Measurements from ENCODE around the gene ENTPD6.
A peak's percentile ranks its signal among the peaks of the same experiment; 100 is the strongest.
"Not testable (repeated sequence)": the region's sequence is repeated elsewhere in the genome, so short reads cannot be mapped to it uniquely, and the experiment has no call there.

ENTPD6 gene

GRCh38 chr20:25238319-25239037, 43.0 kb downstream of the ENTPD6 start:
- H3K4me1 ChIP-seq (ENCODE audit: control insufficient read depth, insufficient read depth, low read length, poor library complexity, severe bottlenecking): peaks cover 53% of the 10 kb centered on the region
- no peaks in the 10 kb centered on the region for H3K36me3 ChIP-seq (ENCODE audit: control insufficient read depth, insufficient read depth, low read length)
- H3K4me3 ChIP-seq (ENCODE audit: extremely low read depth, insufficient read depth, low read length, poor library complexity, severe bottlenecking): no peak overlapping the region
- H3K27ac ChIP-seq (ENCODE audit: low read depth, low read length, severe bottlenecking): peak overlapping the region; percentile 84
- H3K9me3 ChIP-seq (ENCODE audit: control insufficient read depth, low read length): peaks cover 4% of the 10 kb centered on the region
- 90 to 96% methylated on average over 6 to 11 of the region's 12 CpGs for WGBS, 2 experiments (ENCODE audit: insufficient coverage in 2 of 2)

- Histone ChIP-seq H3K4me3 (ENCODE audit: extremely low read depth, insufficient read depth, low read length, poor library complexity, severe bottlenecking) (no peak overlapping the region), H3K4me1 (ENCODE audit: control insufficient read depth, insufficient read depth, low read length, poor library complexity, severe bottlenecking) (peaks cover 46% of the 10 kb centered on the region), H3K27ac (ENCODE audit: low read depth, low read length, severe bottlenecking) (no peak overlapping the region), H3K36me3 (ENCODE audit: control insufficient read depth, insufficient read depth, low read length) (no peaks in the 10 kb centered on the region), H3K9me3 (ENCODE audit: control insufficient read depth, low read length) (peaks cover 6% of the 10 kb centered on the region)
- 94 to 95% methylated on average over 15 to 16 of the region's 19 CpGs for WGBS, 2 experiments (ENCODE audit: insufficient coverage in 2 of 2)
Observed at GRCh38 chr20:25239387-25240370, 44.2 kb downstream of the ENTPD6 start.

- not testable (repeated sequence) for H3K4me3 ChIP-seq (ENCODE audit: extremely low read depth, insufficient read depth, low read length, poor library complexity, severe bottlenecking); H3K36me3 ChIP-seq (ENCODE audit: control insufficient read depth, insufficient read depth, low read length); H3K9me3 ChIP-seq (ENCODE audit: control insufficient read depth, low read length); H3K27ac ChIP-seq (ENCODE audit: low read depth, low read length, severe bottlenecking)
- peaks cover 41% of the 10 kb centered on the region for H3K4me1 ChIP-seq (ENCODE audit: control insufficient read depth, insufficient read depth, low read length, poor library complexity, severe bottlenecking)
- 32 to 49% methylated on average over 5 of the region's 9 CpGs for WGBS, 2 experiments (ENCODE audit: insufficient coverage in 2 of 2)
Observed at GRCh38 chr20:25240851-25241658, 45.5 kb downstream of the ENTPD6 start.

GRCh38 chr20:25241659-25241955, 46.1 kb downstream of the ENTPD6 start:
- H3K4me1 ChIP-seq (ENCODE audit: control insufficient read depth, insufficient read depth, low read length, poor library complexity, severe bottlenecking): peaks cover 36% of the 10 kb centered on the region
- H3K27ac ChIP-seq (ENCODE audit: low read depth, low read length, severe bottlenecking); H3K36me3 ChIP-seq (ENCODE audit: control insufficient read depth, insufficient read depth, low read length); H3K4me3 ChIP-seq (ENCODE audit: extremely low read depth, insufficient read depth, low read length, poor library complexity, severe bottlenecking); H3K9me3 ChIP-seq (ENCODE audit: control insufficient read depth, low read length): not testable (repeated sequence)
- 38% methylated on average over 3 of the region's 4 CpGs; no CpG with 5 or more reads in 1 of the 2 experiments for WGBS, 2 experiments (ENCODE audit: insufficient coverage in 2 of 2)

- Histone ChIP-seq H3K9me3 (ENCODE audit: control insufficient read depth, low read length) (peaks cover 6% of the 10 kb centered on the region), H3K4me3 (ENCODE audit: extremely low read depth, insufficient read depth, low read length, poor library complexity, severe bottlenecking) (no peak overlapping the region), H3K27ac (ENCODE audit: low read depth, low read length, severe bottlenecking) (no peak overlapping the region), H3K4me1 (ENCODE audit: control insufficient read depth, insufficient read depth, low read length, poor library complexity, severe bottlenecking) (peaks cover 30% of the 10 kb centered on the region), H3K36me3 (ENCODE audit: control insufficient read depth, insufficient read depth, low read length) (no peaks in the 10 kb centered on the region)
- WGBS, 2 experiments (ENCODE audit: insufficient coverage in 2 of 2): 86% methylated on average over 9 to 10 of the region's 10 CpGs
Observed at GRCh38 chr20:25242231-25242630, 46.7 kb downstream of the ENTPD6 start.

GRCh38 chr20:25243416-25243979, 48.0 kb downstream of the ENTPD6 start:
- Histone ChIP-seq H3K36me3 (ENCODE audit: control insufficient read depth, insufficient read depth, low read length) (no peaks in the 10 kb centered on the region), H3K4me3 (ENCODE audit: extremely low read depth, insufficient read depth, low read length, poor library complexity, severe bottlenecking) (no peak overlapping the region), H3K9me3 (ENCODE audit: control insufficient read depth, low read length) (peaks cover 6% of the 10 kb centered on the region), H3K27ac (ENCODE audit: low read depth, low read length, severe bottlenecking) (no peak overlapping the region), H3K4me1 (ENCODE audit: control insufficient read depth, insufficient read depth, low read length, poor library complexity, severe bottlenecking) (peaks cover 19% of the 10 kb centered on the region)

GRCh38 chr20:25244976-25245375, 49.5 kb downstream of the ENTPD6 start:
- H3K27ac ChIP-seq (ENCODE audit: low read depth, low read length, severe bottlenecking): no peak overlapping the region
- peaks cover under 1% of the 10 kb centered on the region for H3K36me3 ChIP-seq (ENCODE audit: control insufficient read depth, insufficient read depth, low read length)
- no peak overlapping the region for H3K4me3 ChIP-seq (ENCODE audit: extremely low read depth, insufficient read depth, low read length, poor library complexity, severe bottlenecking)
- peaks cover 6% of the 10 kb centered on the region for H3K9me3 ChIP-seq (ENCODE audit: control insufficient read depth, low read length)
- peaks cover 11% of the 10 kb centered on the region for H3K4me1 ChIP-seq (ENCODE audit: control insufficient read depth, insufficient read depth, low read length, poor library complexity, severe bottlenecking)
- WGBS, 2 experiments (ENCODE audit: insufficient coverage in 2 of 2): 100% methylated on average over 2 of the region's 5 CpGs

- peaks cover 6% of the 10 kb centered on the region for H3K9me3 ChIP-seq (ENCODE audit: control insufficient read depth, low read length)
- H3K36me3 ChIP-seq (ENCODE audit: control insufficient read depth, insufficient read depth, low read length): peaks cover 5% of the 10 kb centered on the region
- H3K4me3 ChIP-seq (ENCODE audit: extremely low read depth, insufficient read depth, low read length, poor library complexity, severe bottlenecking): no peak overlapping the region
- 86 to 88% methylated on average over 1 of the region's 1 CpG for WGBS, 2 experiments (ENCODE audit: insufficient coverage in 2 of 2)
- peaks cover 15% of the 10 kb centered on the region for H3K4me1 ChIP-seq (ENCODE audit: control insufficient read depth, insufficient read depth, low read length, poor library complexity, severe bottlenecking)
- H3K27ac ChIP-seq (ENCODE audit: low read depth, low read length, severe bottlenecking): no peak overlapping the region
Observed at GRCh38 chr20:25245461-25245860, 49.9 kb downstream of the ENTPD6 start.

GRCh38 chr20:25246182-25246999, 50.9 kb downstream of the ENTPD6 start:
- no peak overlapping the region for H3K4me3 ChIP-seq (ENCODE audit: extremely low read depth, insufficient read depth, low read length, poor library complexity, severe bottlenecking)
- peaks cover 15% of the 10 kb centered on the region for H3K4me1 ChIP-seq (ENCODE audit: control insufficient read depth, insufficient read depth, low read length, poor library complexity, severe bottlenecking)
- peaks cover 7% of the 10 kb centered on the region for H3K36me3 ChIP-seq (ENCODE audit: control insufficient read depth, insufficient read depth, low read length)
- H3K27ac ChIP-seq (ENCODE audit: low read depth, low read length, severe bottlenecking): no peak overlapping the region
- peaks cover 6% of the 10 kb centered on the region for H3K9me3 ChIP-seq (ENCODE audit: control insufficient read depth, low read length)
- 81 to 93% methylated on average over 6 to 8 of the region's 9 CpGs for WGBS, 2 experiments (ENCODE audit: insufficient coverage in 2 of 2)
